NT2/D1 (cell line): ENCODE results near the gene HACE1.
A peak's percentile ranks its signal among the peaks of the same experiment; 100 is the strongest.
"Not testable (repeated sequence)": the region's sequence is repeated elsewhere in the genome, so short reads cannot be mapped to it uniquely, and the experiment has no call there.

ENCODE experiments used
- DNase-seq: peaks from one replicate; pipeline ENCODE4 v3.0.0-alpha.2; 2011; ENCODE audit warnings: low read depth, low spot score
- H3K27me3 ChIP-seq: 2 replicates; pipeline ENCODE4 v1.6.0; 2011; ENCODE audit warnings: mild to moderate bottlenecking; ENCODE audit not compliant: insufficient read length, insufficient read depth
- H3K36me3 ChIP-seq: 2 replicates; pipeline ENCODE4 v1.6.1; 2011; ENCODE audit warnings: mild to moderate bottlenecking, low read length, mixed read lengths; ENCODE audit not compliant: insufficient read depth, insufficient read length
- H3K4me1 ChIP-seq: 2 replicates; pipeline ENCODE4 v1.5.1; 2011; ENCODE audit not compliant: insufficient read depth, insufficient read length
- H3K4me3 ChIP-seq: 2 replicates; pipeline ENCODE4 v1.5.1; 2011; ENCODE audit warnings: low read depth; ENCODE audit not compliant: insufficient read length
- H3K9ac ChIP-seq: 2 replicates; pipeline ENCODE4 v1.6.0; 2011; ENCODE audit warnings: low read depth; ENCODE audit not compliant: insufficient read length
- H3K9me3 ChIP-seq: 2 replicates; pipeline ENCODE4 v1.5.1; 2011; ENCODE audit warnings: mild to moderate bottlenecking, low read length; ENCODE audit not compliant: insufficient read depth
- SUZ12 ChIP-seq: IDR thresholded peaks from 2 replicates; pipeline ENCODE4 v1.6.1; 2011; ENCODE audit not compliant: insufficient read length, insufficient read depth; ENCODE audit errors: extremely low read depth
- YY1 ChIP-seq: IDR thresholded peaks from 2 replicates; pipeline ENCODE4 v1.6.1; 2011; ENCODE audit not compliant: insufficient read length, insufficient read depth
- ZNF274 ChIP-seq: IDR thresholded peaks from 2 replicates; pipeline ENCODE4 v1.6.1; 2011; ENCODE audit warnings: mild to moderate bottlenecking, low read depth, low read length

The HACE1 gene

DNA sequence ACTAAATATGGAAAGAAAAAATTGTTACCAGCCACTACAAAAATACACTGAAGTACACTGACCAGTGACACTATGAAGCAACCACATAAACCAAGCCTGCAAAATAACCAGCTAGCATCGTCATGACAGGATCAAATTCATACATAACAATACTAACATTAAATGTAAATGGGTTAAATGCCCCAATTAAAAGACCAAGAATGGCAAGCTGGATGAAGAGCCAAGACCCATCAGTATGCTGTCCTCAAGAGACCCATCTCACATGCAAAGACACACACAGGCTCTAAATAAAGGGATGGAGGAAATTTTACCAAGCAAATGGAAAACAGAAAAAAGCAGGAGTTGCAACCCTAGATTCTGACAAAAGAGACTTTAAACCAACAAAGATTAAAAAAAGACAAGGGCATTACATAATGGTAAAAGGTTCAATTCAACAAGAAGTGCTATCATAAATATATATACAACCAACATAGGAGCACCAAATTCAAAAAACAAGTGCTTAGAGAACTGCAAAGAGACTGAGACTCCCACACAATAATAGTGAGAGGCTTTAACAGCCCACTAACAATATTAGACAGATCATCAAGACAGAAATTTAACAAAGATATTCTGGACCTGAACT lies 104.8 kb downstream of the HACE1 start:
- no peak overlapping the region for H3K9ac ChIP-seq
- H3K4me3 ChIP-seq = no peak overlapping the region
- H3K4me1 ChIP-seq = no peaks in the 10 kb centered on the region
- H3K27me3 ChIP-seq = no peaks in the 10 kb centered on the region
- H3K36me3 ChIP-seq = peaks cover 10% of the 10 kb centered on the region
- no peak for TF ChIP-seq SUZ12
- TF ChIP-seq ZNF274 = no peak
- no peak for TF ChIP-seq YY1
- peaks cover 8% of the 10 kb centered on the region for H3K9me3 ChIP-seq
- DNase-seq = no peak

DNA sequence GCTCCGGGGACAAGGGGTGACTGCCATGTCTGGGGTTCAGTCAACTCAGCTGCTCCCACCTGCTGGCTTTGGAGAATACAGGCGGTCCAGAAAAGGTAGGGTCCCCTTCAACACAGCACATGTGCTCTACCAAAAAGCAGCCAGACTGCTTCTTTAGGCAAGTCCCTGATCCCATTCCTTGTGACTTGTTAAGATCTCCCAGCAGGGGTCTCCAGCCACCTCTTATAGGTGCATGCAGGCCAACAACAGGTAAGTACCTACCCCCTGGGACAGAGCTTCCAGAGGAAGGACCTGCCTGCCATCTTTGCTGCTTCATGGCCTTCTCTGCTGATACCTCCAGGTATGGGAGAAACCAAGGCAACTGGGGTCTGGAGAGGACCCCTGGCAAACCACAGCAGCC lies 106.5 kb downstream of the HACE1 start:
- no peak for DNase-seq
- Histone ChIP-seq H3K4me1 (no peaks in the 10 kb centered on the region), H3K9me3 (peaks cover 8% of the 10 kb centered on the region), H3K4me3 (no peak overlapping the region), H3K36me3 (peaks cover 10% of the 10 kb centered on the region), H3K27me3 (no peaks in the 10 kb centered on the region), H3K9ac (no peak overlapping the region)
- TF ChIP-seq SUZ12 = no peak
- TF ChIP-seq ZNF274 = no peak
- TF ChIP-seq YY1 = no peak

GRCh38 chr6:104750449-104750848 lies 109.3 kb downstream of the HACE1 start:
- peaks cover 8% of the 10 kb centered on the region; the same call in 1 of the 2 replicates for H3K9me3 ChIP-seq
- no peak overlapping the region for H3K4me3 ChIP-seq
- no peaks in the 10 kb centered on the region for H3K27me3 ChIP-seq
- H3K9ac ChIP-seq = no peak overlapping the region
- H3K4me1 ChIP-seq = no peaks in the 10 kb centered on the region
- peaks cover 5% of the 10 kb centered on the region for H3K36me3 ChIP-seq
- no peak for DNase-seq
- TF ChIP-seq SUZ12 (no peak), YY1 (no peak), ZNF274 (no peak)

GRCh38 chr6:104739124-104739523 lies 120.6 kb downstream of the HACE1 start:
- H3K36me3 ChIP-seq, H3K4me1 ChIP-seq, H3K27me3 ChIP-seq, DNase-seq, H3K4me3 ChIP-seq, H3K9ac ChIP-seq, H3K9me3 ChIP-seq: not testable (repeated sequence)

DNA sequence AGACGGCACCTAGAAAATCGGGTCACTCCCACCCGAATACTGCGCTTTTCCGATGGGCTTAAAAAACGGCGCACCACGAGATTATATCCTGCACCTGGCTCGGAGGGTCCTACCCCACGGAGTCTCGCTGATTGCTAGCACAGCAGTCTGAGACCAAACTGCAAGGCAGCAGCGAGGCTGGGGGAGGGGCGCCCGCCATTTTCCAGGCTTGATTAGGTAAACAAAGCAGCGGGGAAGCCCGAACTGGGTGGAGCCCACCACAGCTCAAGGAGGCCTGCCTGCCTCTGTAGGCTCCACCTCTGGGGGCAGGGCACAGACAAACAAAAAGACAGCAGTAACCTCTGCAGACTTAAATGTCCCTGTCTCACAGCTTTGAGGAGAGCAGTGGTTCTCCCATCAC lies 122.2 kb downstream of the HACE1 start:
- H3K9ac ChIP-seq, H3K9me3 ChIP-seq, H3K36me3 ChIP-seq, H3K4me1 ChIP-seq, H3K4me3 ChIP-seq, H3K27me3 ChIP-seq: not testable (repeated sequence)
- DNase-seq = peak; percentile 44

- no peak overlapping the region for H3K4me3 ChIP-seq
- H3K27me3 ChIP-seq = no peaks in the 10 kb centered on the region
- TF ChIP-seq ZNF274 = no peak
- no peak for TF ChIP-seq YY1
- TF ChIP-seq SUZ12 = no peak
- no peaks in the 10 kb centered on the region for H3K4me1 ChIP-seq
- no peaks in the 10 kb centered on the region for H3K9me3 ChIP-seq
- H3K9ac ChIP-seq = no peak overlapping the region
- DNase-seq = no peak
- no peaks in the 10 kb centered on the region for H3K36me3 ChIP-seq
These were observed 123.2 kb downstream of the HACE1 start for GRCh38 chr6:104736545-104736944.

DNA sequence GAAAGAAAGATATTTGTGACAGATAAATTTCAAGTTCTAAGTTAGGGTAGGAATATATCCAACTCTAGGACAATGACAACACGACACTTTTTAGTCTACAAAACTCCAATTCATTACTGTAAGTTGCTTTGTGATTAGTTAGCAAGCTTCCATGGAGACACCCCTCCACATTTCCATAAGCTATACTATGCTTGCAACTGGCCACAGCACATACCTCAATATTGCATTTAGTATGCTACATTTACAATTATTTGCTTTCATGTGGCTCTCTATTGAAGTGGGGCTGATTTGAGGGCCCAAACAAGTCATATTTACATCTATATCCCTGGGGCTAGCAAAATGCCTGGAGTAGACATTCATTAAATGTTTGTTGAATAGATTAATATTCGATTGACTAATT lies 129.3 kb downstream of the HACE1 start:
- DNase-seq = no peak
- Histone ChIP-seq H3K9me3 (no peaks in the 10 kb centered on the region), H3K4me1 (no peaks in the 10 kb centered on the region), H3K4me3 (no peak overlapping the region), H3K27me3 (no peaks in the 10 kb centered on the region), H3K36me3 (no peaks in the 10 kb centered on the region), H3K9ac (no peak overlapping the region)
- TF ChIP-seq ZNF274 = no peak
- TF ChIP-seq YY1 = no peak

DNA sequence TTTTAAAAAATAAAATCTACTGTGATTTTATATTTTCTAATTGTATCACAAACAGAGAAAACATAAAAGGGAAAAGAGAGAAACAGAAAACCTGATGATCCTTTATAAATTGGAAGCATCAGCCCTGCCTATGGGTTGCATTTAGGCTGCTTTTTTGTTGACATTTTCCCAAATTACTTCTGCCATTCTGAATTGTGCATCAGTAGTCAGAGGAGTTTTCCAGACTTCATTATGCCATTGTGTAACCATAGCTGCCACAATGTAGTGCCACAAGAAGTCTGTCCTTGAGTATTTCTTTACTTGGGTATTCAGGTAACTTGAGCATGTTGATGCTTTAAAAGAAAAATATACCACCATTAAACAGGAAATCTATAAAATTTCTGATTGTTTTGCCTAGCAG lies 130.3 kb downstream of the HACE1 start:
- DNase-seq = no peak
- no peak for TF ChIP-seq YY1
- H3K4me1 ChIP-seq = no peaks in the 10 kb centered on the region
- H3K9ac ChIP-seq = no peak overlapping the region
- H3K27me3 ChIP-seq = no peaks in the 10 kb centered on the region
- H3K9me3 ChIP-seq = no peaks in the 10 kb centered on the region
- no peak overlapping the region for H3K4me3 ChIP-seq
- H3K36me3 ChIP-seq = no peaks in the 10 kb centered on the region
